HG03469 (cell line): ENCODE measurements around the gene FAM161B.
A peak's percentile ranks its signal among the peaks of the same experiment; 100 is the strongest.
"Not testable (repeated sequence)": the region's sequence is repeated elsewhere in the genome, so short reads cannot be mapped to it uniquely, and the experiment has no call there.

Experiments used
- ATAC-seq: cut with Tn5 transposase; IDR thresholded peaks from one replicate; pipeline ENCODE4 v1.9.1; 2021; ENCODE audit warnings: mild to moderate bottlenecking, moderate library complexity, moderate number of reproducible peaks; ENCODE audit not compliant: unreplicated experiment

Gene FAM161B, protein sequence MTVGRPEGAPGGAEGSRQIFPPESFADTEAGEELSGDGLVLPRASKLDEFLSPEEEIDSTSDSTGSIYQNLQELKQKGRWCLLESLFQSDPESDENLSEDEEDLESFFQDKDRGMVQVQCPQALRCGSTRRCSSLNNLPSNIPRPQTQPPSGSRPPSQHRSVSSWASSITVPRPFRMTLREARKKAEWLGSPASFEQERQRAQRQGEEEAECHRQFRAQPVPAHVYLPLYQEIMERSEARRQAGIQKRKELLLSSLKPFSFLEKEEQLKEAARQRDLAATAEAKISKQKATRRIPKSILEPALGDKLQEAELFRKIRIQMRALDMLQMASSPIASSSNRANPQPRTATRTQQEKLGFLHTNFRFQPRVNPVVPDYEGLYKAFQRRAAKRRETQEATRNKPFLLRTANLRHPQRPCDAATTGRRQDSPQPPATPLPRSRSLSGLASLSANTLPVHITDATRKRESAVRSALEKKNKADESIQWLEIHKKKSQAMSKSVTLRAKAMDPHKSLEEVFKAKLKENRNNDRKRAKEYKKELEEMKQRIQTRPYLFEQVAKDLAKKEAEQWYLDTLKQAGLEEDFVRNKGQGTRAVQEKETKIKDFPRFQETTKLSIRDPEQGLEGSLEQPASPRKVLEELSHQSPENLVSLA

DNA sequence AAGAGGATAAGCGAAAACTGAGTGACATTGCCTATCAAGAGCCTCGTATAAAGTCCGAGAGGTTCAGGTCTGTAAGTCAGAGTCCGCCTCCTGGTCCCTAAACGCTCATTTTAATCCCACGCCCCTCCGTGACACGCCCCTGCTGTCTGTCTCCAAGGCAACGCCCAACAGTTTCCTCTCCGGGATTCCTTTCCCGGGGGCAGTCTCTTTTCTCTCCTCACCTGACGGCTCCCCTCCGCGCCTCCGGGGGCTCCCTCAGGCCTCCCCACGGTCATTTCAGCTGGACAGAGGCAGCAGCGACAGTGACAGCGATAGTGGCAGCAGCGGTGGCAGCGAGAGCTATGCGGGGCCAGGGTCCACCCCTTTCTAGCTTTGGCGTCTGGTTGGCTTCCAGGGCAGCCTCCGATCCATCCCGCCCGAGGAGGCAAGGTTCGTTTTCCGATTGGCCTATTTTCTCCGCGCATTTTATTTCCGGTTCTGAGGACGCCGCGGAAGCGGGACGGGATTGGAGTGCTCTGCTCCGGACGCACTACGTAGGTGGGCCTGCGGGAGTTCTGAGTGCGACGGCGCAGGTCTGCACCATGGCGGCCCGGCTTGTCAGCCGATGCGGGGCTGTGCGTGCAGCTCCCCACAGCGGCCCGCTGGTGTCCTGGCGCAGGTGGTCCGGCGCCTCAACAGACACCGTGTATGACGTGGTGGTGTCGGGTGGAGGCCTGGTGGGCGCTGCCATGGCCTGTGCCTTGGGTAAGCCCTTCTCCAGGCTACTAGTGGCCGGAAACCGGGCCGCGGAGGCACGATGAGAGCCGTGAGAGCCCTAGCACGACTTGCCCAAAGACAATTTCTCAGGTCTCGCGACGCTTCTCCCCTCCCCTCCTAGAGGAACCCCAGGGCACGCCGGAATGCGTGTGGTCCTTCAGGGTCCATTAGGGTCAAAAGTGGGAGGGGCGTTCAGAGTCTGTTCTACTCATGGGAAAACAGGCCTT, at the start of gene FAM161B, which contains the start of gene COQ6:
Gene FAM161B (minus strand): TSS at position 343 of the 983 bp plus-strand sequence. CDS start 68 bp downstream, at position 275.
Gene COQ6 (plus strand): TSS at position 551 of the 983 bp plus-strand sequence. CDS start 31 bp downstream, at position 582.
- peak; percentile 83 for ATAC-seq

DNA sequence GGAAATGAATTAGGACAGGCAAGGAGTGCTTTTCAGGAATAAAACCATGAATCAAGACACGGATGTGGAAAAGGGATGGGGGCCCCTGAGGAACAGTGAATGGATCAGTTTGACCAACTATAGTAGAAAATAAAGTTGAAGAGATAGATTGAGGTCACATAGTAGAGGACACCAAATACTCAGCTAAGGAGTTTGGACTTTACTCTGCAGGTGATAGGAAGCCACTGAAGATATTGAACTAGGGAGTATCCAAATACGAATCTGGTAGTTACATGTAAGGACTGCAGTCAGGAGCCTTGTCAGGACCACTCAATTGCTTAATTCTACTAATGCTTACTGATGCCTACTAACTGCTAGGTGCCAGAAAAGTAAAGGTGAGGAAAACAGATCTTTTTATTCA, 48.8 kb upstream of the FAM161B start:
- no peak for ATAC-seq

DNA sequence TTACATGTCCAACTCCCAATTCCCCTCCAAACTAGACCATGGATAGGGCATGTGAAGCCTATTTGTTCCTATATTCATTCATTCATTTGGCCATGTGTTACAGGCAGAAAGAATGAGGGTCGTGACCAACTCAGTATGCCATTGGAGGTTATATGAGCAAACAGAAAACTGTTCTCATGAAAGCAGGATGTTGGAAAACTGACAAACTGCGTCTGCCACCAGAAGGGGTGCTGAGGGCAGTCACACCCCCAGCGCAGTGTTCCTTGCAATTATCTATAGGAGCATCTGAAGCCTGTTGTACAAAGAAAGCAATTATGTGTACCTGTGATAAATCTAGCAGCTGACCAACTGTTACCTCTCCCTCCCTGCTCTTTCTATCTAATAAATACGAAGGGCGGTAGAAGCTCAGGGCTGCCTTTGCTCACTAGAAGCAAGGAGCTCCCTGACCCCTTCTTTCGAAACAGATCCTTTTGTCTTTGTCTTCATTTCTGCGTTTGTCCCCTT, 48.1 kb upstream of the FAM161B start:
- no peak for ATAC-seq

DNA sequence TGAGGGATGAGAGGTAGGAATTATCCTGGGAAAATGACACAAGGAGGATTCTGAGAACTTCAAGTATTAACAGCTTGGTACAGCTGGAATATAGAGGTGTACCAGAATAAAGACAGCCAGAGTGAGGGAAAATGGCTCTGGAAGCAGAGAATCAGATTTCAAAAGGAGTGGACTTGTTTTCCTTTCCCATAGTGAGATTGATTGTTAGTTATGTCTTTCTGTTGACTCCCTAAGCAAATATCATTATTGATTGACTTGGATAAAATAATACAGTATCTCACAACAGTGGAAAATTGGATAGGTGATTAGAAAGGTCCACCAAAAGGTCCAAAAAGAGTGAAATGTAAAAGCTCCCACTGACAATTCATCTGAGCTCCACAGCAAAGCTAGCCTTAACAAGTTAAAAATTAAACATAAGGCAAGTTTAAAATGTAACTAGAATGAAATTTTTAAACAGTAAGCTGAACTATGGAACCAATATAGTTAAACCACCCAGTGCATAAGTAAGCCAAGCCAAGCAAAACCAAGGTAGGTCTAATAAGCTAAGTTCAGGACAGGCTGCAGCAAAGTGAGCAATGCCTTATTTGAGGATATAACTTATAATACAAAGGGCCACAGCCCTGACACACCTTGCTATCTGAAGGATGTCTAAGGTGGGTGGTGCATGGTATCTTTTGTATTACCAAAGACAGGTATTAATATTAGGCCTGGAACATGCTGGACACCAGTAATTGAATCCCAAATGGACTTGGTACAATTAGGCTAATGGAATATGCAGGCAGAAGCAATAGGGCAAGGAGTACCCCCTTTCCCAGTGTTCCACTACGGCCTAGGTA, 47.4 kb upstream of the FAM161B start:
- no peak for ATAC-seq

DNA sequence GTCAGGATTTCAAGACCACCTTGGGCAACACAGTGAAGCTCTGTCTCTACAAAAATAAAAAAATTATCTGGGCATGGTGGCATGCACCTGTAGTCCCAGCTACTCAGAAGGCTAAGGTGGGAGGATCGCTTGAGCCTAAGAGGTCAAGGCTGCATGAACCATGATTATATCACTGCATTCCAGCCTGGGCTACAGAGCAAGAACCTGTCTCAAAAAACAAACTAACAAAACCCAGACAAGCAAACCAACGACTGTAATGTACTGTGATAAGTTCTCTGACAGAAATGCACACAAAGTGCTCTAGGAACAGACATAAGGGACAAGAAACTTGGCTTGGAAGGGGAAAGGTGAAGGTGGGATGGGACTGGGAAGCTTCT, 46.8 kb upstream of the FAM161B start:
- no peak for ATAC-seq

DNA sequence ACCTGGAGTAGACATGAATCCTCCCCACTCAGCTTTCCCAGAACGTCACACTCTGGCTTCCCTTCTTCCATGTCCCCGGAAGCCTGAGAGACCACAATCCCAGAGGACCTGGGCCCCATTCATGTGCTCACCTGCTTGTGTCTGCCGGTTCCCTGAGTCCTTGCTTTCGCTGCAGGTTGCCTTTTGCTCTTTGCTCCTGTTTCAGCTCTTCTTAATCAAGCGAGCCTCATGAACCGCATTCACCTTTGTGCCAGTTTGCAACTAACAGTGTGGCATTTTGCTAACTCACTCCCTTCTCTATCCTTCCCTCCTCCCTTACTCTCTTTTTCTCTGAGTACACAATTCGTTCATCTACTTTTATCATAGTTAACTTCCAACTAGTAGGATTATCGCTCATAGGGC, 46.1 kb upstream of the FAM161B start:
- no peak for ATAC-seq

DNA sequence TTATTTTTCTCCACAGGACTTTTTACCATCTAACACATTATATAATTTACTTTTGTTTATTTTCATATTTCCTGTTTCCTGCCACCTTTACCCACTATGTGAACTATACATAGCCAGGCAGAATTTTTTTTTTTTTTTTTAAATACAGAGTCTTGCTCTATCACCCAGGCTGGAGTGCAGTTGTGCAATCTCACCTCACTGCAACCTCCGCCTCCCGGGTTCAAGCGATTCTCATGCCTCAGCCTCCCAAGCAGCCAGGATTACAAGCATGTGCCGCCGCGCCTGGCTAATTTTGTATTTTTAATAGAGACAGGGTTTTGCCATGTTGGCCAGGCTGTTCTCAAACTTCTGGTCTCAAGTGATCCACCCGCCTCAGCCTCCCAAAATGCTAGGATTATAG, 45.0 kb upstream of the FAM161B start:
- ATAC-seq = not testable (repeated sequence)

DNA sequence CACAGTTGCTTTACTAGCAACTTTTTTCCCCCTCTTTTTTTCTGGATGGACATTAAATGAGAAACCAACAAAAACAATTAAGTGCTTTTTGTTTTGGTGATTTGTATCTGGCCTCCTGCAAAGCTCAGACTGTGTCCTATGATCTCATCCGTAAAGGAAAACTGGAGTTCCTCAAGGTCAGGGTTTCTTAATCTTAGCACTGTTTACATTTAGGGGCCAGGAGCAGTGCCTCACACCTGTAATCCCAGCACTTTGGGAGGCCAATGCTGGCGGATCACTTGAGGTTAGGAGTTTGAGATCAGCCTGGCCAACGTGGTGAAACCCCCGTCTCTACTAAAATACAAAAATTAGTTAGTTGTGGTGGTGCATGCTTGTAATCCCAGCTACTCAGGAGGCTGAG, 41.2 kb upstream of the FAM161B start:
- no peak for ATAC-seq

DNA sequence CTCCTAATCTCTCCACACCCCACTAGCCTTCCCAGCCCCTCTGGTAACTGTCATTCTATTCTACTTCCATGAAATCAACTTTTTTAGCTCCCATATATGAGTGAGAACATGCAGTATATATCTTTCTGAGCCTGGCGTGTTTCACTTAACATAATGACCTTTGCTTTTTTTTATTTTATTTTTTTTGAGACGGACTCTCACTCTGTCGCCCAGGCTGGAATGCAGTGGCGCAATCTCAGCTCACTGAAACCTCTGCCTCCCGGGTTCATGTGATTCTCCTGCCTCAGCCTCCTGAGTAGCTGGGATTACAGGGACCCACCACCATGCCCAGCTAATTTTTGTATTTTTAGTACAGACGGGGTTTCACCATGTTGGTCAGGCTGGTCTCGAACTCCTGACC, 38.8 kb upstream of the FAM161B start:
- not testable (repeated sequence) for ATAC-seq

DNA sequence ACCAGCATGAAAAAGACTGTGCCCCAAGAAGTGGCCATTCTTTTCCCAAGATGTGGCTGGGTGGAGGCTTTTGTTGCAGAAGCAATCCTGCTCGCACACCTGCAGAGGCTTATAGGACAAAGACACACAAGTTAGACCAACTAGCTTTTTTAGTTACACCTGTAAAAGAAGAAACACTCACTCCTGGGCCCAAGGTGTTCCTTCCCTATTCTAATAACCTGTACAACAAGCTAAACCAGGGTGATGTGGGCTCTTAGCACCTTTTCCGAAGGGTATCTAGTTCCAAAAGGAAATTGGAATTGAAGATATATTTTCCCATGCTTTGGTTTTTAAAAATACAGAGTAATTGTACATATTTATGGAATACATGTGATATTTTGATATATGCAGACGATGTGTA, 38.2 kb upstream of the FAM161B start:
- no peak for ATAC-seq

DNA sequence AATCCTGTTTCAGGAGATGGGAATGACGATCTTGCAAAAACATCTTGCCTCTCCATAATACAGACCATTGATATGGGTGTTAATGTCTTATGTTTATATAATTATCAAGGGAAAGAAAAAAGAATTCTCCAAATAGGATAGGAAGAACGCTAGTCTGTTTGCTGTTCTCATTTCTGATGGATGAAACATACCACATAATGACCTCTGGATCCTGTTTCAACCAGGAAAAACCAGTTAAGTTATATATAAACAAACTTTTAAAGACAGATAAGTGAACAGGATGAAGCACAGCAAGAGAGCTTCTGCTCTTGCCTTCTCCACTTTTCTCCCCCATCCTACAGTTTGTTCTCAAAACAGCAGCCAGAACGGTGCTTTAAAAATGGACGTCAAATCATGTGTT, 28.0 kb upstream of the FAM161B start:
- no peak for ATAC-seq

DNA sequence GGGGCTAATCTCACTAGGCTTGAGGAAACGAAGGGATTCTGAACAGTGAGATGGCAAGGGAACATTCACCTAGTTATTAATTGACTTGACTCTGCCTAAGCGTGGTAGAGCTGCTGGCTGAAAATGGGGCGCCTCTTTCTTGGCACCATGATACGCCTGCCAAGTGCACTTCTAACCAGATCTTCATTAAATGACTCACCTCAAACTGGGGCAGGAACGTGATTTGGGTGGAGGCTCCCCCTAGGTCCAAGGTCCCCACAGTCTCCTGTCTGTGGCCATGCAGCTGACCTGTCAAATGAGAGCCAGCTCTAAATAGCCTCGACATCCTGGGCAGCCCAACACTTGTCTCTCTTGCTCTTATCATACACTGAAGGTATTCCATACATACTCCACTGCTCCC, 26.2 kb upstream of the FAM161B start:
- ATAC-seq = no peak

DNA sequence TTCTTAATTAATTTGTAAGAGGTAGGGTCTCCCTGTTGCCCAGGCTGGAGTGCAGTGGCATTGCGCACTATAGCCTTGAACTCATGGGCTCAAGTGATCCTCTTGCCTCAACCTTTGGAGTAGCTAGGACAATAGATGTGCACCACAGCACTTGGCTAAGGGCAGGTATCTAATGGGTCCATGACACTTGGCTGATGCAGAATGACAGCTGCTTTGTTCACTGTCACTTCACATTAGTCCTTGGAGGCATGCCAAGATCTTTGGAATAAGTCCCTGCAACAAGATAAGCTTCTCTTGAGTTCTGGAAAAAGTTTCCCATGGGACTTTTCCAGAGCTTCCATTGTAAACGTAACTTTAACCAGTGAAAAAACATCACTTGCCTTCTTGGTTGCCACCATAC, 23.6 kb upstream of the FAM161B start:
- no peak for ATAC-seq

DNA sequence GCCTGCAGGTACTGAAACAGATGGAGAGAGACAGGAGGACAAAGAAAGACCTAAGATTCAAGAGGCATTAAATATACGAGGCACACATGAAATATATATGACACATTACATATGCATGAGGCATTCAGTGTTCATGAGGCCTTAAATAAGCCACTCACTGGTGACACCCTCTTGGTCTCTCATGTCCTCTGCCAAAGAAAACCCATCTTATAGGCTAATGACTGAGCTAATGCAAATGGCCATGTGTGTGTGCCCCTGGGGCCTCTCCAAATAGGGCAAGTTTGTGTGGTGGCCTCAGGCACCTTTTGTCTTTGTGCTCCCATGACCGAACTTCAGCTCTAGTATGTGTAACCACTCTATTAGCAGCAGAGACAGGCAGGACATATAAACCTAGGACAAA, 19.0 kb upstream of the FAM161B start:
- ATAC-seq = no peak

DNA sequence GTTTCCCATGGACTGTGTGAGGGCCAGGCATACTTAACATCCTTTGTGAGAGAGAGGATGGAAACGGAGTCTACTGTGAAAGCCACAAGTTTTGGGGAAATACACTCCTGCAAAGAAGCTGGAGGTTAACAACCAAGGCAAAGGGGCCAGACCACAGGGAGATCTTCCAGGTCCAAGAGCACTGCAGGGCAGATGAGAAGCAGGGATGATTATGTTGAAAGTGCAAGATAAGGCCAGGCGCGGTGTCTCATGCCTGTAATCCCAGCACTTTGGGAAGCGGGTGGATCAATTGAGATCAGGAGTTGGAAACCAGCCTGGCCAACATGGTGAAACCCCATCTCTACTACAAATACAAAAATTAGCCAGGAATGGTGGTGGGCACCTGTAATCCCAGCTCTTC, 15.3 kb upstream of the FAM161B start:
- ATAC-seq = no peak

DNA sequence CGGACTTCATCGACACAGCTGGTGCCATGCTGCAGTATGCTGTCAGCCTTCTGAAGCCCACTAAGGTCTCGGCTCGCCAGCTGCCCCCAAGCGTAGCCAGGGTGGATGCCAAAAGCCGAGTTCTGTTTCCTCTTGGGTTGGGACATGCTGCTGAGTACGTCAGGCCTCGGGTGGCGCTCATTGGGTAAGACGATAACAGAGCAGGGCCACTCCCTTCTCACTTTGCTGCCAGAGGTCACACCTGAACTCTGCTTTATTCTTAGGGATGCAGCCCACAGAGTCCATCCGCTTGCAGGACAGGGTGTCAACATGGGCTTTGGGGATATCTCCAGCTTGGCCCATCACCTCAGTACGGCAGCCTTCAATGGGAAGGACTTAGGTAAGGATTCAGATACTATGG, 11.3 kb upstream of the FAM161B start:
- no peak for ATAC-seq

DNA sequence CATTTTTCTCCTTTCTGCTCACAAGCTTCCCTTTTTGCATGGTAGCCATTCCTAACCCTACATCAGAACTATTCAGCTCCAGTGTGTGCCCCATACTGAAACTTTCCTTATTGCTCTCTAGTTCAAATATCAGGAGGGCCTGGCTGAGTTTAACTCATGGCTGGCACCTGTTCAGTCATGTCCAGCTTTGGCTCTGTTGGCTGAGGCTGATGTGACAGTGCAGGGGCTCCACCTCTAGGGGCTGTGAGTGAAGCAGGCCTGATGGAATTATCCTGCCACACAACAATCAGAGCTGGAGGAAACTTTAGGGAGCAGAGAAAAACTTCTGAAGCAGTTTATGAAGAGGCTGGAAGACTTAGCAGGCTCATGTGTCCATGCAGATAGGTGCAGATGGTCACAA, 8.7 kb upstream of the FAM161B start:
- no peak for ATAC-seq

DNA sequence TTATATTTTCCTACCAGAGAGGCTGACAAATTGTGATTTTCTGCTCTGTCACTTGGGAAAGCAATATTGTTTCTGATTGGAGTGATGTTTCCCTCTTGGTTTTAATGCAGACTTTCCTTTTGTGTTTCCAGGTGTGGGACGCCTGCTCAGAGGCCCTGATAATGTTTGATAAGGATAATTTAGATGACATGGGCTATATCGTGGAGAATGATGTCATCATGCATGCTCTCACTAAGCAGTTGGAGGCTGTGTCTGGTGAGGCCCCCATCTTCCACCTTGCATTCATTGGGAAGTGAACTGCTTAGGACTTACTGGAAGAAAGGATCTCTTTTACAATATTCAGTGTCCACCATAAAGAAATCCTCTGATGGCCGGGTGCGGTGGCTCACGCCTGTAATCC, 5.8 kb upstream of the FAM161B start:
- ATAC-seq = no peak

DNA sequence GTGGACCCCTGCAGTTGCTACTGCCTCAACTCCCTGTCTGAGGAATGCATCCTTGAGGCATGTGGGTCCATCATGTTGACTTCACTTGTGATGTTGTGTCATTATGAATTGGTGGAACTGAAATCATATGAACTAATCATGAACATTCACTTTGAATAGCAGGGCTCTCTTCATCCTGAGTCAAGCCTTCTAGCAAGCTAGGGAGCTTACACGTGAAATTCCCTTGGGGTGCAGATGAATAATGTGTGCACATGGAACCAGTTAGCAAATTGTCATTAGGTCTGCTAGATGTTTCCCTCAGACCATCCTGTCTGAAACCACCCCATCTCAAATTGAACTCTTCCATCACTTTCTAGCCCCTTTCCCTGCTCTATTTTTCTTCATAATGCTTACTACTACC, 3.8 kb upstream of the FAM161B start:
- ATAC-seq = no peak

DNA sequence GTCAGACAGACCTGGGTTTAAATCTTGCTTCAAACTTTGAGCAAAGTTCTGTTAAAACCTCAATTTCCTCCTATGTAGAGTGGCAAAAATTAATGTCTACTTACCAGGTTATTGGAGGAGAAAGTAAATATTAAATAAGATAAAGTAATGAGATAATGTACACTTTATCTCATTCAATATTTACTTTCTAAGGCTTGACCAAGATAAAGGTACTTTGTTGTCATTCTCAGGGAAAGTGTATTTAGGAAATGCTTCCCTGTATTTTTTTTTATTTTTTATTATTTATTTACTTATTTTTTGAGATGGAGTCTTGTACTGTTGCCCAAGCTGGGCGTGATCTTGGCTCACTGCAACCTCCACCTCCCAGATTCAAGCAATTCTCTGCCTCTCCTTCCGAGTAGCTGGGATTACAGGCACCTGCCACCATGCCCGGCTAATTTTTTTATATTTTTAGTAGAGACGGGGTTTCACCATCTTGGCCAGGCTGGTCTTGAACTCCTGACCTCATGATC, 4.7 kb downstream of the FAM161B start:
- ATAC-seq = no peak
